IPS-20b (cell line): ENCODE results near the gene JPT1.
"Not testable (repeated sequence)": the region's sequence is repeated elsewhere in the genome, so short reads cannot be mapped to it uniquely, and the experiment has no call there.

ENCODE experiments used
- H3K27ac ChIP-seq: one replicate; pipeline ENCODE4 v1.5.1; 2013; ENCODE audit warnings: low read length
- H3K27me3 ChIP-seq: 2 replicates; pipeline ENCODE4 v1.6.1; 2013; ENCODE audit warnings: mild to moderate bottlenecking, low read length, inconsistent platforms; ENCODE audit not compliant: insufficient read depth
- H3K36me3 ChIP-seq: 2 replicates; pipeline ENCODE4 v1.6.1; 2013; ENCODE audit warnings: low read depth, mild to moderate bottlenecking, inconsistent platforms, low read length, moderate library complexity; ENCODE audit not compliant: insufficient read depth
- H3K4me1 ChIP-seq: 2 replicates; pipeline ENCODE4 v1.6.1; 2013; ENCODE audit warnings: mild to moderate bottlenecking, control low read depth, inconsistent platforms, low read length, moderate library complexity; ENCODE audit not compliant: insufficient read depth
- H3K4me3 ChIP-seq: 2 replicates; pipeline ENCODE4 v1.5.1; 2013; ENCODE audit warnings: mild to moderate bottlenecking, low read length, inconsistent platforms
- H3K9ac ChIP-seq: 2 replicates; pipeline ENCODE4 v1.6.1; 2013; ENCODE audit warnings: low read depth, mild to moderate bottlenecking, inconsistent platforms, low read length, moderate library complexity
- H3K9me3 ChIP-seq: 2 replicates; pipeline ENCODE4 v1.6.1; 2013; ENCODE audit warnings: mild to moderate bottlenecking, low read depth, low read length, inconsistent platforms; ENCODE audit not compliant: insufficient read depth

JPT1 gene

DNA sequence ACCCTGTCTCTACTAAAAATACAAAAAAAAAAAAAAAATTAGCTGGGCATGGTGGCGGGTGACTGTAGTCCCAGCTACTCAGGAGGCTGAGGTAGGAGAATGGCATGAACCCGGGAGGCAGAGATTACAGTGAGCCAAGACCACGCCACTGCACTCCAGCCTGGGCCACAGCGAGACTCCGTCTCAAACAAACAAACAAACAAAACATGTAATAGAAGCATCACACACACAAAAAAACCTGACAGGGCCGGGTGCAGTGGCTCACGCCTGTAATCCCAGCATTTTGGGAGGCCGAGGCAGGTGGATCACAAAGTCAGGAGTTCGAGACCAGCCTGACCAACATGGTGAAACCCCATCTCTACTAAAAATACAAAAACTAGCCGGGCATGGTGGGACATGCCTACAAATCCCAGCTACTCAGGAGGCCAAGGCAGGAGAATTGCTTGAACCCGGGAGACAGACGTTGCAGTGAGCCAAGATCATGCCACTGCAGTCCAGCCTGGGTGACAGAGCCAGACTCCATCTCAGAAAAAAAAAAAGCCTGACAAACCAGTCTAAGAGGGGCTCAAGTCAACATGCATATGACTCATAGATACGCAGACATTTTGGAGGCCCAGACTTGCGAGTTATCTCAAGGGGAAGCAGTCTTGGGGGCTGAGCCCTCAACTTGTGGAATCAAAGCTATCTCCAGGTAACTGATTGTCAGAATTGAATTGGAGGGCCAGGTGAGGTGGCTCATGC, 20.5 kb downstream of the JPT1 start:
- H3K9ac ChIP-seq, H3K4me3 ChIP-seq, H3K27ac ChIP-seq, H3K4me1 ChIP-seq, H3K9me3 ChIP-seq, H3K27me3 ChIP-seq: not testable (repeated sequence)
- peaks cover 55% of the 10 kb centered on the region for H3K36me3 ChIP-seq

- Histone ChIP-seq H3K36me3 (peaks cover 47% of the 10 kb centered on the region), H3K27me3 (no peaks in the 10 kb centered on the region), H3K9ac (no peak overlapping the region), H3K9me3 (no peaks in the 10 kb centered on the region), H3K27ac (no peak overlapping the region), H3K4me3 (no peak overlapping the region), H3K4me1 (no peaks in the 10 kb centered on the region)
Observed at GRCh38 chr17:75133001-75133400, 21.3 kb downstream of the JPT1 start.

DNA sequence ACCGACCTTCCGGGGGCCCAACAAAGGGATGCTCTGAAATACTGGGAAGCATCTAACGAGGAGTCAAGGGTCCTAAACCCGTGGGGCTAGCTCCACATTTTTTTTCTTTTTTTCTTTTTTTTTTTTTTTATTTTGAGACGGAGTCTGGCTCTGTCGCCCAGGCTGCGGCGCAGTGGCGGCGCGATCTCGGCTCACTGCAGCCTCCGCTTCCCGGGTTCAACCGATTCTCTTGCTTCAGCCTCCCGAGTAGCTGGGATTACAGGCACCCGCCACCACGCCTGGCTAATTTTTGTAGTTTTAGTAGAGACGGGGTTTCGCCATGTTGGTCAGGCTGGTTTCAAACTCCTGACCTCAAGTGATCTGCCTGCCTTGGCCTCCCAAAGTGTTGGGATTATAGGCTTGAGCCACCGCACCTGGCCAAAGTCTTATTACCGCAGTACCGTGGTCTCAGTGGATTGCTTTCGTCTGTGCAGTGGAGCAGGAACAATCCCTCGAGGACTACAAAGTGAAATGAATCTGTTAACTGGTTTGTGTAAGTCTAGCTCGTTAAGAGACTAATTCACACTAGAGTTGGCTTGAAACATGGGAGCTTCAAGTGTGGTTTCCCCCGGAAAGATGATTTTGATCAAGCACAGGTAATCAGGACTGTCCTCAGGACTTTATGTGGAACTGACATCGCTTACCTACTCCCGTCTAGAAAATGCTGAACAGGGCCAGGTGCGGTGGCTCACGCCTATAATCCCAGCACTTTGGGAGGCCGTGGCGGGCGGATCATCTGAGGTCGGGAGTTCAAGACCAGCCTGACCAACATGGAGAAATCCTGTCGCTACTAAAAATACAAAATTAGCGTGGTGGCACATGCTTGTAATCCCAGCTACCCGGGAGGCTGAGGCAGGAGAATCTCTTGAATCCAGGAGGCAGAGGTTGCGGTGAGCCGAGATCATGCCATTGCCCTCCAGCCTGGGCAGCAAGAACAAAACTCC, 22.0 kb downstream of the JPT1 start:
- not testable (repeated sequence) for H3K4me1 ChIP-seq, H3K27me3 ChIP-seq, H3K9me3 ChIP-seq
- peak overlapping the region; percentile 95; the same call in 1 of the 2 replicates for H3K9ac ChIP-seq
- H3K4me3 ChIP-seq = peak overlapping the region; percentile 86
- peaks cover 42% of the 10 kb centered on the region for H3K36me3 ChIP-seq
- peak overlapping the region; percentile 72 for H3K27ac ChIP-seq

DNA sequence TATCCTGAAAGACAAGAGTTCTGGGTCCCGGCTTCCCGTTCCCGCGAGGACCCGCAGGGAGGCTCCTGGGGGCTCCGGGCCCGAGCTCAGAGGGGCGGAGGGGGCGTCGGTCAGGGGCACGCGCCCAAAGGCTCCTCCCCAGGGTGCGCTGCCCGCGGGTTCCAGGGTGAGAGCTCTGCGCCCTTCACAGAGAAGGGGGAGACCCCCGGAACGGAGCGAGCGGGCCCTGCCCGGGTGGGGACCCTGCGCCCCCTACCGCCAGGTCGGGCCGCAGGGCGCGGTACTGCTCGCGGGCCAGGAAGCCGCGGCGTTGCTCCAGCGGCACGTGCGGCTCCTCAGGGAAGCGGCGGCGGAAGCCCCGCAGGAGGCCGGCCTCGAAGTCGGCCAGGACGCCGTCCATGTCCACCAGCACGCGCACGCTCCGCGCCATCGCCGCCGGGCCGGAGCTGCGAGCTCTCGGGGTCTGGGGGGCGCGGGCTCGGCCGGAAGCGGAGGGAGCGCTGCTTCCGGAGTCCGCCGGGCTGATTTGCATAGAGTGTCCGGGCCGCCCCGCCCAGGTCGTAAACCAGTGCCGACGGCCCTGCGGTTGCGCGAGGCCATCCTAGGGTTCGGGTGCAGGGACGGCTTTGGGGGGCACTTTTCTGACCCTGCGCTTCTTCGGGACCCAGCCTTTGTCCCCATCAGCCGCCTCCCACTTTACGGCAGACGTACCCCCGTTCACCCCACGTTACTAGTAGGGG, 22.9 kb downstream of the JPT1 start, which contains the start of gene NT5C:
Gene NT5C, minus strand, starts transcription at position 465 of the 740 bp plus-strand sequence. Its CDS starts 35 bp downstream, at position 430.
- Histone ChIP-seq H3K27me3 (no peaks in the 10 kb centered on the region), H3K4me3 (peak within 1 kb of the TSS; percentile 86), H3K27ac (peak within 1 kb of the TSS; percentile 72), H3K9me3 (no peaks in the 10 kb centered on the region), H3K36me3 (peaks cover 33% of the 10 kb centered on the region), H3K9ac (peak within 1 kb of the TSS; percentile 95), H3K4me1 (no peaks in the 10 kb centered on the region)

DNA sequence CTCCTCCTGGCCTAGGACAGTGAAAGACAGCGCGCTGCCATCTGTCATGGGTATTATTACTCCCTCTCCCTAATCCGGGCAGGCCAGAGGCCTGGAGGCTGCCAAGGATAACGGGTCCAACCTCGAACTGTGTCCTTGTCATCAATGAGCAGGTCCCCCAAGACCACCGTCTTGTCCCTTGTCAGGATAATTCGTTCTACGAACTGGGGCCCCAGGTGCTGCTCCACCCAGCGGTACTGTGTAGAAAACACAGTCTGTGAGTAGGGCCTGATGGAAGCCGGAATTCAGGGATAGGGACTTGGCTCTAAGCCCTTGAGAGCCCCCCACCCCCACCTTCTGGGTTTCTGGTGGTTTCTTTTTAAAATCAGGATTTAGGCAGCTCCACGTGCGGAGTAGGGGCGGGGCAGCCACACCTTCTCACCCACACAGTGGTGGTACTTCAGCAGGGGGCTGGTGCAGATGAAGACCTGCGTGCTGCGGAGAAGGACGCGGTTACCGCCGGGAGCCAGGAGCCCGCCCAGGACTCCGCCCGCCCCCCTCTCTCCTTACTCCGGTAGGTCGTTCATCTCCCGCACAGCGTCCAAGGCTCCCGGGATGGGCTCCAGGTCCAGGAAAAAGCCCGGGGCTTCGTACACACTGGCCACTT, 23.6 kb downstream of the JPT1 start:
- Histone ChIP-seq H3K27ac (peak overlapping the region; percentile 72), H3K9ac (peak overlapping the region; percentile 95), H3K9me3 (no peaks in the 10 kb centered on the region), H3K36me3 (peaks cover 27% of the 10 kb centered on the region), H3K4me3 (peak overlapping the region; percentile 86), H3K27me3 (no peaks in the 10 kb centered on the region), H3K4me1 (no peaks in the 10 kb centered on the region)

DNA sequence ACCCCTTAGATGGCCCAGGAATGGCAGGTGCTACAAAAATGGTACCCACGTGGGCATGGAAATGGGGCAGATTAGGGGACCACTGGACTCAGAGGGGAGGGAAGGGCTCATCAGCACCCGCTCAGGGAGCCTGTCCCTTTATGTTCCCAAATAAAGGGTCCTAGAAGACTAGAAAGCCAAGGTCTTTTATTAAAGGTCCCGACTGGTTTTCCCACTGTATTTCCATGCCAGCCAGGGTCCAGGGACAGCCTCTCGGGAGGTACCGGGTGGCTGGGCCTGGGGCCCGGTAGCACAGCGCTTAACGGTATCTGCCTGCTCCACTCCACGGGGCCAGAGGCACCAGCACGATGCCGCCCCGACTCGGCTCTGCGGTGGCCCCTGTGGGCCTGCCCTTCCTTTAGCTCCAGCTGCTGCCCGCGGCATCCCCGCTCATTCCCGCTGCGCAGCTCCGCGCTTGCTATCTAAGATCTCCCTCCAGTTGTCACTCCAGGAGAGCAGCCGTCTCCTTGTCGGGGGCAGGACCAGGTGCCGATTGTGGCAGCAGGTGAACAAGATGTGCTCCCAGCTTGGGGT, 24.2 kb downstream of the JPT1 start:
- Histone ChIP-seq H3K36me3 (peaks cover 20% of the 10 kb centered on the region), H3K4me3 (peak overlapping the region; percentile 86), H3K27me3 (no peaks in the 10 kb centered on the region), H3K4me1 (no peaks in the 10 kb centered on the region), H3K9ac (peak overlapping the region; percentile 95; the same call in 1 of the 2 replicates), H3K27ac (no peak overlapping the region), H3K9me3 (no peaks in the 10 kb centered on the region)

GRCh38 chr17:75129576-75129975, 24.7 kb downstream of the JPT1 start:
- no peak overlapping the region for H3K27ac ChIP-seq
- H3K4me1 ChIP-seq = no peaks in the 10 kb centered on the region
- no peaks in the 10 kb centered on the region for H3K9me3 ChIP-seq
- no peaks in the 10 kb centered on the region for H3K27me3 ChIP-seq
- H3K4me3 ChIP-seq = no peak overlapping the region
- peaks cover 15% of the 10 kb centered on the region for H3K36me3 ChIP-seq
- H3K9ac ChIP-seq = no peak overlapping the region

DNA sequence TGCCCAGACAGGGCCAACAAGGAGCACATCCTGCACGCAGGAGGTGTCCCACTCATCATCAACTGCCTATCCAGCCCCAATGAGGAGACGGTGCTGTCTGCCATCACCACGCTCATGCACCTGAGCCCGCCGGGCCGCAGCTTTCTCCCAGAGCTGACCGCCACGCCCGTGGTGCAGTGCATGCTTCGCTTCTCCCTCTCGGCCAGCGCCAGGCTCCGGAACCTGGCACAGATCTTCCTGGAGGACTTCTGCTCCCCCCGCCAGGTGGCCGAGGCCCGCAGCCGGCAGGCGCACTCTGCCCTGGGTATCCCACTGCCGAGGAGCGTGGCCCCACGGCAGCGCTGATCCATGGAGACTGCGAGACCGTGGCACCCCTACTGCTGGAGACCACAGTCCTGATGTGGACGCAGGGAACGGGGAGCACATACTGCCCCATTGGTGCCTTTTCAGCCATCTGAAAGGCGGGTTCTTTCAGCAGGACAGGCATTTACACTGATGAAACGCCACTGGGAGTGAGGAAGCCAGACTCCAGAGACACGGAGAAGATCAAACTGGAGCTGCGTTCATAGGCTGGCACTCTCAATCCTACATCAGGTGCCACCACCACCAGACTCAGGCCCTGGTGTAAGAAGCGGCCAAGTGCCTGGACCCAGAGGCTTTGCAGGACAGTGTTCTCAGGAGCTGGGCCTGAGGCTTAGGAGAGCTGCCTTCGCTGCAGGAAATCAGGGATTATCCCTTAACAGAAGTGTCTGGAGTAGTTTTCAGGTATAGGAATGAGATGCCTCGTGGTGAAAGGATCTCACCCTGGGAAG, 25.4 kb downstream of the JPT1 start:
- Histone ChIP-seq H3K27ac (no peak overlapping the region), H3K36me3 (peaks cover 14% of the 10 kb centered on the region), H3K9ac (no peak overlapping the region), H3K9me3 (no peaks in the 10 kb centered on the region), H3K27me3 (no peaks in the 10 kb centered on the region), H3K4me3 (no peak overlapping the region), H3K4me1 (no peaks in the 10 kb centered on the region)

DNA sequence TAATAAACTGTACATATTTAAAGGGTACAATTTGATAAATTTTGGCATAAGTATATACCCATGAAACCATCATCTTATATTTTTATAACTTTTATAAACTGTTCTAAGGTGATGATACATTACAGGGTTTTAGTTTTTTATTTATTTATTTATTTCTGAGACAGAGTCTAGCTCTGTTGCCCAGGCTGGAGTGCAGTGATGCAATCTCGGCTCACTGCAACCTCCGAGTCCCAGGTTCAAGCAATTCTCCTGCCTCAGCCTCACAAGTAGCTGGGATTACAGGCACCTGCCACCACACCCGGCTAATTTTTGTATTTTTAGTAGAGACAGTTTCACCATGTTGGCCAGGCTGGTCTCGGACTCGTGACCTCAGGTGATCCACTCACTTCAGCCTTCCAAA, 26.4 kb downstream of the JPT1 start:
- H3K9ac ChIP-seq, H3K27ac ChIP-seq, H3K27me3 ChIP-seq, H3K4me3 ChIP-seq, H3K9me3 ChIP-seq, H3K4me1 ChIP-seq: not testable (repeated sequence)
- peaks cover 14% of the 10 kb centered on the region for H3K36me3 ChIP-seq

DNA sequence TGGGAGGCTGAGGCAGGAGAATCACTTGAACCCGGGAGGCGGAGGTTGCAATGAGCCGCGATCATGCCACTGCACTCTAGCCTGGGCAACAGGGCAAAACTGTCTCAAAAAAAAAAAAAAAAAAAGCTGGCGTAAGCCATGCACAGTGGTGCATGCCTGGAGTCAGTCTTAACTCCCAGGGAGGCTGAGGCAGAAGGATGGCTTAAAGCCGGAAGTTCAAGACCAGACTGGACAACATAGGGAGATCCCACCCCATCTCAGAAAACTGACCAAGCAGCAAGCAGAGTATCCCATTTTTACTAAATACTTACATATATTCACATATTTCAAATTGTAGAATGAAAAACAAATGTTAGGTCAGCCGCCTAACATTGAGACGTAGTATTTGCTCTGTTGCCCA, 27.4 kb downstream of the JPT1 start:
- Histone ChIP-seq H3K4me3 (no peak overlapping the region), H3K9ac (no peak overlapping the region), H3K4me1 (no peaks in the 10 kb centered on the region), H3K9me3 (no peaks in the 10 kb centered on the region), H3K27me3 (no peaks in the 10 kb centered on the region), H3K36me3 (peaks cover 14% of the 10 kb centered on the region), H3K27ac (no peak overlapping the region)
